Spleen (tissue), 7 donors: Measurements from ENCODE around the gene MYLK.

Source experiments
- POLR2AphosphoS5 ChIP-seq, 3 donors: sonication (generic); formaldehyde crosslinking; IDR thresholded peaks; one replicate each; pipeline ENCODE4 v1.5.1; 2017; ENCODE audit warnings: antibody characterized with exemption in 3 of 3
- TF ChIP-seq, protein P1 (sequence below), 11 experiments: fragments of 200-600 bp in 7 of 11; fragments of 450-650 bp in 4 of 11; sonication (generic) in 4 of 11; IDR thresholded peaks in 8 of 11; conservative IDR thresholded peaks in 3 of 11; 1 replicate in 7 of 11; 2 replicates in 4 of 11; pipeline versions ENCODE4 v1.4.0 to v1.8.0; 2016 to 2021; ENCODE audit warnings: antibody characterized with exemption in 11 of 11, inconsistent platforms in 4 of 11, mild to moderate bottlenecking in 1 of 11
- donor health status: DM: no; HTN: no; CAD: no; lungs with moderate emphysema.
- donor health status: DM: no; HTN: no; CAD: no.
- donor health status: DM: no; HTN: no; CAD: no.

DNA sequence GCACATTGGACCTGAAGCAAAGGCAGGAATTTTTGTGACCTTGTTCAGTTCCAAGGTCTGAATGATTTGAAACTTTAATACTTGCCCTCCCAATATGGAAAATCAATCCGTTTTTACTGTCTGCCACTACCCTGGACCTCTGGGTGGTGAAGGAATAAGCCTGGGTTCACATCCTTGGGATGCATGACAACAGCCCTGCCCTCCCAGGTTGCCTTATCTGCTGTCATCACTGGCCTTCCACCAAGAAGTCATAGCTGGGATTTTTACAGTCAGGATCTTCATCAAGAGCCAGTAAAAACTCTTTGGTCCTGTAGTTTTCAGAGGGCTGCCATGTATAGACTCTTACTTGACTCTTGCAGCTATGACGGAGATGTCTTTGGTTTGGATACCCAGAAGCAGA, 128.6 kb downstream of the MYLK start:
- TF ChIP-seq, protein P1, sequence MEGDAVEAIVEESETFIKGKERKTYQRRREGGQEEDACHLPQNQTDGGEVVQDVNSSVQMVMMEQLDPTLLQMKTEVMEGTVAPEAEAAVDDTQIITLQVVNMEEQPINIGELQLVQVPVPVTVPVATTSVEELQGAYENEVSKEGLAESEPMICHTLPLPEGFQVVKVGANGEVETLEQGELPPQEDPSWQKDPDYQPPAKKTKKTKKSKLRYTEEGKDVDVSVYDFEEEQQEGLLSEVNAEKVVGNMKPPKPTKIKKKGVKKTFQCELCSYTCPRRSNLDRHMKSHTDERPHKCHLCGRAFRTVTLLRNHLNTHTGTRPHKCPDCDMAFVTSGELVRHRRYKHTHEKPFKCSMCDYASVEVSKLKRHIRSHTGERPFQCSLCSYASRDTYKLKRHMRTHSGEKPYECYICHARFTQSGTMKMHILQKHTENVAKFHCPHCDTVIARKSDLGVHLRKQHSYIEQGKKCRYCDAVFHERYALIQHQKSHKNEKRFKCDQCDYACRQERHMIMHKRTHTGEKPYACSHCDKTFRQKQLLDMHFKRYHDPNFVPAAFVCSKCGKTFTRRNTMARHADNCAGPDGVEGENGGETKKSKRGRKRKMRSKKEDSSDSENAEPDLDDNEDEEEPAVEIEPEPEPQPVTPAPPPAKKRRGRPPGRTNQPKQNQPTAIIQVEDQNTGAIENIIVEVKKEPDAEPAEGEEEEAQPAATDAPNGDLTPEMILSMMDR (IDR thresholded peaks at IDR 0.05 in 8 of 11, conservative IDR thresholded peaks at IDR 0.05 in 3 of 11): no peak
- no peak for TF ChIP-seq POLR2AphosphoS5 (IDR thresholded peaks at IDR 0.05)
